HepG2 (cell line): ENCODE data around the gene GOLGA8B.

Source experiments
- ESRRA ChIP-seq: sonication (generic); formaldehyde crosslinking; IDR thresholded peaks from 2 replicates; pipeline ENCODE4 v1.5.1; 2020; ENCODE audit warnings: mild to moderate bottlenecking, low read depth, missing genetic modification reagents
- GATAD2A ChIP-seq: IDR thresholded peaks from 2 replicates; pipeline ENCODE4 v1.6.1; 2016
- HNF4G ChIP-seq, 2 experiments: sonication (generic) in 1 of 2; formaldehyde crosslinking in 1 of 2; IDR thresholded peaks; 2 replicates each; pipeline versions ENCODE4 v1.4.0 to v1.6.1; 2011 to 2020; ENCODE audit warnings: borderline replicate concordance in 2 of 2, low read depth in 2 of 2, mild to moderate bottlenecking in 2 of 2, low read length in 1 of 2, missing genetic modification reagents in 1 of 2, moderate library complexity in 1 of 2
- HNRNPH1 ChIP-seq: fragments of 200-400 bp; formaldehyde crosslinking; optimal IDR thresholded peaks from 2 replicates; pipeline ENCODE3; 2017; ENCODE audit warnings: mild to moderate bottlenecking, low read depth, low read length
- IKZF4 ChIP-seq: sonication (generic); formaldehyde crosslinking; IDR thresholded peaks from 2 replicates; pipeline ENCODE4 v1.5.1; 2020; ENCODE audit warnings: borderline replicate concordance, mild to moderate bottlenecking, low read depth, missing genetic modification reagents; ENCODE audit errors: not compliant biosample characterization
- MTA3 ChIP-seq: sonication (generic); formaldehyde crosslinking; IDR thresholded peaks from 2 replicates; pipeline ENCODE4 v1.4.0; 2020; ENCODE audit warnings: missing genetic modification reagents
- POLR2A ChIP-seq, 2 experiments: IDR thresholded peaks; 2 replicates each; pipeline ENCODE4 v1.6.1; 2011; ENCODE audit warnings: low read depth in 2 of 2, low read length in 2 of 2, mild to moderate bottlenecking in 1 of 2, moderate library complexity in 1 of 2; ENCODE audit not compliant: insufficient read depth in 1 of 2
- SCMH1 ChIP-seq: sonication (generic); formaldehyde crosslinking; IDR thresholded peaks from 2 replicates; pipeline ENCODE4 v1.9.0; 2021; ENCODE audit warnings: missing genetic modification reagents, mild to moderate bottlenecking, borderline replicate concordance
- ZNF354B ChIP-seq: sonication (generic); formaldehyde crosslinking; IDR thresholded peaks from 2 replicates; pipeline ENCODE4 v1.8.0; 2022; ENCODE audit warnings: mild to moderate bottlenecking, missing genetic modification reagents
- ZNF768 ChIP-seq: sonication (generic); formaldehyde crosslinking; IDR thresholded peaks from 2 replicates; pipeline ENCODE4 v1.4.0; 2020; ENCODE audit warnings: missing genetic modification reagents
- TF ChIP-seq, protein P1 (sequence below): sonication (generic); formaldehyde crosslinking; IDR thresholded peaks from 2 replicates; pipeline ENCODE4 v1.5.0; 2020; ENCODE audit warnings: mild to moderate bottlenecking, missing genetic modification reagents, moderate library complexity
- TF ChIP-seq, protein P2 (sequence below): conservative IDR thresholded peaks from 2 replicates; pipeline ENCODE4 v1.6.1; 2018; ENCODE audit warnings: missing genetic modification reagents
- TF ChIP-seq, protein P3 (sequence below): sonication (generic); formaldehyde crosslinking; IDR thresholded peaks from 2 replicates; pipeline ENCODE4 v1.5.0; 2020; ENCODE audit warnings: missing genetic modification reagents

DNA sequence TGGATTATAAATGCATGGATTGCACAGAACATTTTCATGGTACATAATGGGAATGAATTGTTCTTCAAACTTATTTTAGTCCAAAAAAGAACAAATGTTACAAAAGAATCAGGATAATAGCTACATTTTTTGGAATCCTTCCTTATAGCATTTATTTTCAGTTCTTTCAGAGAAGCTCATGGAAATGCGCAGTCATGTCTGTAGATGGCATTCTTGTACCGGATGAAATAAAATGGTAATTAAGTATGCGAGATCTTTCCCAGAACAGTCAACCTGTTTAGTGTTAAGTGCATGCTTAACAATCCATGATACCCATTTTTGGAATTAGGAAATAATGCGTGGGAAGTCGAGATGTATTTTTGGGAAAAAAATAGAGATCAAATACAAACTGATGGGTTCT lies 38.2 kb upstream of the GOLGA8B start:
- TF ChIP-seq HNF4G (IDR thresholded peaks at IDR 0.05; ENCODE audit: borderline replicate concordance, low read depth, low read length) (no peak), HNF4G (CRISPR knock-in tag; IDR thresholded peaks at IDR 0.05; ENCODE audit: borderline replicate concordance, low read depth) (no peak), ZNF354B (CRISPR knock-in tag) (no peak), ZNF768 (no peak), ESRRA (no peak), IKZF4 (no peak), POLR2A (IDR thresholded peaks at IDR 0.05; ENCODE audit: insufficient read depth in 1 of 2, low read depth in 2 of 2, low read length in 2 of 2) (no peak), GATAD2A (CRISPR knock-in tag) (no peak), HNRNPH1 (no peak), MTA3 (no peak), SCMH1 (CRISPR knock-in tag) (no peak)
- TF ChIP-seq, protein P1, sequence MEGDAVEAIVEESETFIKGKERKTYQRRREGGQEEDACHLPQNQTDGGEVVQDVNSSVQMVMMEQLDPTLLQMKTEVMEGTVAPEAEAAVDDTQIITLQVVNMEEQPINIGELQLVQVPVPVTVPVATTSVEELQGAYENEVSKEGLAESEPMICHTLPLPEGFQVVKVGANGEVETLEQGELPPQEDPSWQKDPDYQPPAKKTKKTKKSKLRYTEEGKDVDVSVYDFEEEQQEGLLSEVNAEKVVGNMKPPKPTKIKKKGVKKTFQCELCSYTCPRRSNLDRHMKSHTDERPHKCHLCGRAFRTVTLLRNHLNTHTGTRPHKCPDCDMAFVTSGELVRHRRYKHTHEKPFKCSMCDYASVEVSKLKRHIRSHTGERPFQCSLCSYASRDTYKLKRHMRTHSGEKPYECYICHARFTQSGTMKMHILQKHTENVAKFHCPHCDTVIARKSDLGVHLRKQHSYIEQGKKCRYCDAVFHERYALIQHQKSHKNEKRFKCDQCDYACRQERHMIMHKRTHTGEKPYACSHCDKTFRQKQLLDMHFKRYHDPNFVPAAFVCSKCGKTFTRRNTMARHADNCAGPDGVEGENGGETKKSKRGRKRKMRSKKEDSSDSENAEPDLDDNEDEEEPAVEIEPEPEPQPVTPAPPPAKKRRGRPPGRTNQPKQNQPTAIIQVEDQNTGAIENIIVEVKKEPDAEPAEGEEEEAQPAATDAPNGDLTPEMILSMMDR (CRISPR knock-in tag) = no peak; the same call in 1 of the 2 replicates
- TF ChIP-seq, protein P2, sequence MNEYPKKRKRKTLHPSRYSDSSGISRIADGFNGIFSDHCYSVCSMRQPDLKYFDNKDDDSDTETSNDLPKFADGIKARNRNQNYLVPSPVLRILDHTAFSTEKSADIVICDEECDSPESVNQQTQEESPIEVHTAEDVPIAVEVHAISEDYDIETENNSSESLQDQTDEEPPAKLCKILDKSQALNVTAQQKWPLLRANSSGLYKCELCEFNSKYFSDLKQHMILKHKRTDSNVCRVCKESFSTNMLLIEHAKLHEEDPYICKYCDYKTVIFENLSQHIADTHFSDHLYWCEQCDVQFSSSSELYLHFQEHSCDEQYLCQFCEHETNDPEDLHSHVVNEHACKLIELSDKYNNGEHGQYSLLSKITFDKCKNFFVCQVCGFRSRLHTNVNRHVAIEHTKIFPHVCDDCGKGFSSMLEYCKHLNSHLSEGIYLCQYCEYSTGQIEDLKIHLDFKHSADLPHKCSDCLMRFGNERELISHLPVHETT = no peak
- TF ChIP-seq, protein P3, sequence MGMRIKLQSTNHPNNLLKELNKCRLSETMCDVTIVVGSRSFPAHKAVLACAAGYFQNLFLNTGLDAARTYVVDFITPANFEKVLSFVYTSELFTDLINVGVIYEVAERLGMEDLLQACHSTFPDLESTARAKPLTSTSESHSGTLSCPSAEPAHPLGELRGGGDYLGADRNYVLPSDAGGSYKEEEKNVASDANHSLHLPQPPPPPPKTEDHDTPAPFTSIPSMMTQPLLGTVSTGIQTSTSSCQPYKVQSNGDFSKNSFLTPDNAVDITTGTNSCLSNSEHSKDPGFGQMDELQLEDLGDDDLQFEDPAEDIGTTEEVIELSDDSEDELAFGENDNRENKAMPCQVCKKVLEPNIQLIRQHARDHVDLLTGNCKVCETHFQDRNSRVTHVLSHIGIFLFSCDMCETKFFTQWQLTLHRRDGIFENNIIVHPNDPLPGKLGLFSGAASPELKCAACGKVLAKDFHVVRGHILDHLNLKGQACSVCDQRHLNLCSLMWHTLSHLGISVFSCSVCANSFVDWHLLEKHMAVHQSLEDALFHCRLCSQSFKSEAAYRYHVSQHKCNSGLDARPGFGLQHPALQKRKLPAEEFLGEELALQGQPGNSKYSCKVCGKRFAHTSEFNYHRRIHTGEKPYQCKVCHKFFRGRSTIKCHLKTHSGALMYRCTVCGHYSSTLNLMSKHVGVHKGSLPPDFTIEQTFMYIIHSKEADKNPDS (CRISPR knock-in tag) = no peak
